WTC11 (cell line): ENCODE measurements around the gene CABP2. TPM values are rescaled to one million over a fixed set of nuclear protein-coding genes. Genes with fewer than 3 reads are reported as not detected.

Experiments used
- ATAC-seq: fragments of 200-7000 bp; cut with Tn5 transposase; 2 replicates; pipeline ENCODE4 v1.10.0; 2021; ENCODE audit warnings: mild to moderate bottlenecking, moderate library complexity
- CTCF ChIA-PET: fragments of 300-600 bp; sonication (Branson Sonifier 250); formaldehyde crosslinking; loops from one replicate; lab custom pipeline; 2021; ENCODE audit warnings: antibody characterized with exemption; lab: Charles Lee
- POLR2A ChIA-PET: fragments of 350-600 bp; sonication (Branson Sonifier 250); formaldehyde crosslinking; loops from one replicate; lab custom pipeline; 2021; ENCODE audit warnings: antibody characterized with exemption; lab: Charles Lee
- DNase-seq: peaks from one replicate; pipeline ENCODE4 v3.0.0; 2021; ENCODE audit warnings: low spot score
- H3K27ac Mint-ChIP-seq: 2 replicates; pipeline ENCODE4 v1.8.0; 2021; ENCODE audit warnings: mixed read lengths
- H3K27me3 Mint-ChIP-seq: 2 replicates; pipeline ENCODE4 v1.8.0; 2021; ENCODE audit warnings: low read depth, mild to moderate bottlenecking, moderate library complexity, mixed read lengths
- H3K36me3 Mint-ChIP-seq: 2 replicates; pipeline ENCODE4 v1.8.0; 2021; ENCODE audit warnings: mixed read lengths
- H3K4me1 Mint-ChIP-seq: 2 replicates; pipeline ENCODE4 v1.8.0; 2022; ENCODE audit warnings: mixed read lengths
- H3K4me3 Mint-ChIP-seq: 2 replicates; pipeline ENCODE4 v1.8.0; 2021; ENCODE audit warnings: mild to moderate bottlenecking, moderate library complexity, mixed read lengths
- H3K9me3 Mint-ChIP-seq: 2 replicates; pipeline ENCODE4 v1.8.0; 2021; ENCODE audit warnings: mixed read lengths
- ATF1 ChIP-seq: sonication (generic); formaldehyde crosslinking; IDR thresholded peaks from 2 replicates; pipeline ENCODE4 v1.8.1; 2023; ENCODE audit warnings: mild to moderate bottlenecking, moderate library complexity, missing genetic modification reagents
- CBFB ChIP-seq: sonication (generic); formaldehyde crosslinking; IDR thresholded peaks from 2 replicates; pipeline ENCODE4 v1.8.1; 2022; ENCODE audit warnings: mild to moderate bottlenecking, low read depth, missing genetic modification reagents
- CREM ChIP-seq: sonication (generic); formaldehyde crosslinking; IDR thresholded peaks from 2 replicates; pipeline ENCODE4 v1.8.1; 2022; ENCODE audit warnings: mild to moderate bottlenecking, missing genetic modification reagents, moderate library complexity
- ELF4 ChIP-seq: sonication (generic); formaldehyde crosslinking; IDR thresholded peaks from 2 replicates; pipeline ENCODE4 v1.8.1; 2022; ENCODE audit warnings: low read depth, mild to moderate bottlenecking, moderate library complexity, missing genetic modification reagents
- FOXK1 ChIP-seq: sonication (generic); formaldehyde crosslinking; IDR thresholded peaks from 2 replicates; pipeline ENCODE4 v1.8.0; 2022; ENCODE audit warnings: mild to moderate bottlenecking, moderate library complexity, missing genetic modification reagents
- GABPB1 ChIP-seq: sonication (generic); formaldehyde crosslinking; IDR thresholded peaks from 2 replicates; pipeline ENCODE4 v1.8.1; 2023; ENCODE audit warnings: mild to moderate bottlenecking, missing genetic modification reagents
- NFYB ChIP-seq: sonication (generic); formaldehyde crosslinking; conservative IDR thresholded peaks from 2 replicates; pipeline ENCODE4 v1.8.0; 2022; ENCODE audit warnings: low read depth, missing genetic modification reagents
- NR2C2 ChIP-seq: sonication (generic); formaldehyde crosslinking; IDR thresholded peaks from 2 replicates; pipeline ENCODE4 v1.8.0; 2022; ENCODE audit warnings: mild to moderate bottlenecking, missing genetic modification reagents
- TEAD4 ChIP-seq: sonication (generic); formaldehyde crosslinking; IDR thresholded peaks from 2 replicates; pipeline ENCODE4 v1.8.0; 2022; ENCODE audit warnings: mild to moderate bottlenecking, missing genetic modification reagents
- ZNF121 ChIP-seq: sonication (generic); formaldehyde crosslinking; IDR thresholded peaks from 2 replicates; pipeline ENCODE4 v1.8.0; 2023; ENCODE audit warnings: missing genetic modification reagents
- ZNF317 ChIP-seq: sonication (generic); formaldehyde crosslinking; IDR thresholded peaks from 2 replicates; pipeline ENCODE4 v1.8.1; 2023; ENCODE audit warnings: low read depth, mild to moderate bottlenecking, moderate library complexity, missing genetic modification reagents, borderline replicate concordance
- ZNF396 ChIP-seq: fragments of 250-450 bp; sonication (Bioruptor Pico); IDR thresholded peaks from 2 replicates; pipeline ENCODE4 v1.8.0; 2021; ENCODE audit warnings: mild to moderate bottlenecking, moderate library complexity, borderline replicate concordance
- ZNF671 ChIP-seq: fragments of 250-450 bp; sonication (Bioruptor Pico); IDR thresholded peaks from 2 replicates; pipeline ENCODE4 v1.8.0; 2021; ENCODE audit warnings: mild to moderate bottlenecking
- total RNA-seq: library from RNA; stranded (reverse); gene quantifications from 3 replicates; pipeline ENCODE4 v1.2.3, GENCODE V29; 2021
- TF ChIP-seq, protein P1 (sequence below): sonication (generic); formaldehyde crosslinking; IDR thresholded peaks from 2 replicates; pipeline ENCODE4 v1.8.1; 2023; ENCODE audit warnings: mild to moderate bottlenecking, moderate library complexity, missing genetic modification reagents
- TF ChIP-seq, protein P2 (sequence below): sonication (generic); formaldehyde crosslinking; IDR thresholded peaks from 2 replicates; pipeline ENCODE4 v1.8.0; 2022; ENCODE audit warnings: mild to moderate bottlenecking, missing genetic modification reagents
- TF ChIP-seq, protein P3 (sequence below): sonication (generic); formaldehyde crosslinking; IDR thresholded peaks from 2 replicates; pipeline ENCODE4 v1.8.0; 2022; ENCODE audit warnings: mild to moderate bottlenecking, missing genetic modification reagents
- TF ChIP-seq, protein P4 (sequence below): sonication (generic); formaldehyde crosslinking; IDR thresholded peaks from 2 replicates; pipeline ENCODE4 v1.8.1; 2022; ENCODE audit warnings: missing genetic modification reagents, borderline replicate concordance
- TF ChIP-seq, protein P5 (sequence below): sonication (generic); formaldehyde crosslinking; IDR thresholded peaks from 2 replicates; pipeline ENCODE4 v1.8.1; 2022; ENCODE audit warnings: mild to moderate bottlenecking, missing genetic modification reagents, moderate library complexity, borderline replicate concordance

The CABP2 gene
- total RNA-seq, 1 experiment from 2014 or later = not detected

DNA sequence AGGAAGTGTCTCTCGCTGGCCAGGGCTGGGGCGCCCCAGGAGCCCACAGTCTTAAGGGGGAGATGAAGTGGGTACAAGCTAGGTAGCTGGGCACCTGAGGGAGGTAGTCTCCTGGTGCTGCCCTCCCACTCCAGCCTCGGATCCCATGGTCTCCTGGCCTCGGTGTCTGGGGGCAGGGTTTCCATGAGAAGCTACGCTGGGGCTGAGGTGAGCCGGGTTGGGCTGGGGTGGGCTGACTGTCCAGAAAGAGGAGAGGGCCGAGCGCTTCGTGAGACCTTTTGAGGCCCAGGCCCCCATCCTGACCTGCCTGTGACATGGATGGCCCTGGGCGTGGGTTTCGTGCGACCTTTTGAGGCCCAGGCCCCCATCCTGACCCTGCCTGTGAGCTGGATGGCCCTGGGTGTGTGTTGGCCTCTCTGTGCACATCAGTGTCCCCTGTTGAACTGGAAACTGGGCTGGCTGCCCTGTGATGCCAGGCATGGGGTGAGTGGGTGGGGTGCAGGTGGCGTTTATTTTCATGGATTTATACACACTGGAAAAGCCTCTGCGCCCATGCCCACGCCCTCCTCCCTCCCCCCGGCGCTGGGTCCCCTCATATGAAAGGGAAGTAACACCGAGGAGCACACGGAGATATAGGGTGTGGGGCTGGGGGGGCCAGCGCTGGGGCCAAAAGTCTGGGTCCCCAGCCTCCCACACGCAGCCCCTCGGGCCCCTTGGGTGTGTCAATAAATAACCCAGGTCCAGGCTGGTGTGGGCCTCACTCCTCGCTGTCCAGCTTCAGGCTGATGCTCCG is 31.8 kb downstream of the CABP2 start (continued):
- TF ChIP-seq, protein P1, sequence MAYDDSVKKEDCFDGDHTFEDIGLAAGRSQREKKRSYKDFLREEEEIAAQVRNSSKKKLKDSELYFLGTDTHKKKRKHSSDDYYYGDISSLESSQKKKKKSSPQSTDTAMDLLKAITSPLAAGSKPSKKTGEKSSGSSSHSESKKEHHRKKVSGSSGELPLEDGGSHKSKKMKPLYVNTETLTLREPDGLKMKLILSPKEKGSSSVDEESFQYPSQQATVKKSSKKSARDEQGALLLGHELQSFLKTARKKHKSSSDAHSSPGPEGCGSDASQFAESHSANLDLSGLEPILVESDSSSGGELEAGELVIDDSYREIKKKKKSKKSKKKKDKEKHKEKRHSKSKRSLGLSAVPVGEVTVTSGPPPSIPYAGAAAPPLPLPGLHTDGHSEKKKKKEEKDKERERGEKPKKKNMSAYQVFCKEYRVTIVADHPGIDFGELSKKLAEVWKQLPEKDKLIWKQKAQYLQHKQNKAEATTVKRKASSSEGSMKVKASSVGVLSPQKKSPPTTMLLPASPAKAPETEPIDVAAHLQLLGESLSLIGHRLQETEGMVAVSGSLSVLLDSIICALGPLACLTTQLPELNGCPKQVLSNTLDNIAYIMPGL (CRISPR knock-in tag) = no peak
- TF ChIP-seq, protein P2, sequence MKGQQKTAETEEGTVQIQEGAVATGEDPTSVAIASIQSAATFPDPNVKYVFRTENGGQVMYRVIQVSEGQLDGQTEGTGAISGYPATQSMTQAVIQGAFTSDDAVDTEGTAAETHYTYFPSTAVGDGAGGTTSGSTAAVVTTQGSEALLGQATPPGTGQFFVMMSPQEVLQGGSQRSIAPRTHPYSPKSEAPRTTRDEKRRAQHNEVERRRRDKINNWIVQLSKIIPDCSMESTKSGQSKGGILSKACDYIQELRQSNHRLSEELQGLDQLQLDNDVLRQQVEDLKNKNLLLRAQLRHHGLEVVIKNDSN (CRISPR knock-in tag) = no peak
- no peak for TF ChIP-seq ELF4
- TF ChIP-seq, all 79 proteins: peak for 0

DNA sequence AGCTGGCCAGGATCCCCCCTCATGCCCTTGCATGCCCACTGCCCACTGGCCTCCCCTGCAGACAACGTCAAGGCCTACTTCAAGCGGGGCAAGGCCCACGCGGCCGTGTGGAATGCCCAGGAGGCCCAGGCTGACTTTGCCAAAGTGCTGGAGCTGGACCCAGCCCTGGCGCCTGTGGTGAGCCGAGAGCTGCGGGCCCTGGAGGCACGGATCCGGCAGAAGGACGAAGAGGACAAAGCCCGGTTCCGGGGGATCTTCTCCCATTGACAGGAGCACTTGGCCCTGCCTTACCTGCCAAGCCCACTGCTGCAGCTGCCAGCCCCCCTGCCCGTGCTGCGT is 32.5 kb downstream of the CABP2 start:
- peaks cover 10% of the 10 kb centered on the region; the same call in 1 of the 2 replicates for H3K36me3 Mint-ChIP-seq
- H3K27me3 Mint-ChIP-seq = no peaks in the 10 kb centered on the region; the same call in 1 of the 2 replicates
- TF ChIP-seq NFYB (CRISPR knock-in tag) (no peak), ZNF396 (CRISPR knock-in tag) (no peak), CREM (CRISPR knock-in tag) (no peak), FOXK1 (CRISPR knock-in tag) (no peak), ZNF671 (CRISPR knock-in tag) (no peak), NR2C2 (CRISPR knock-in tag) (no peak), CBFB (CRISPR knock-in tag) (no peak), ZNF121 (no peak), GABPB1 (CRISPR knock-in tag) (no peak), ZNF317 (no peak), ATF1 (CRISPR knock-in tag) (no peak), TEAD4 (CRISPR knock-in tag) (no peak)
- TF ChIP-seq, protein P3, sequence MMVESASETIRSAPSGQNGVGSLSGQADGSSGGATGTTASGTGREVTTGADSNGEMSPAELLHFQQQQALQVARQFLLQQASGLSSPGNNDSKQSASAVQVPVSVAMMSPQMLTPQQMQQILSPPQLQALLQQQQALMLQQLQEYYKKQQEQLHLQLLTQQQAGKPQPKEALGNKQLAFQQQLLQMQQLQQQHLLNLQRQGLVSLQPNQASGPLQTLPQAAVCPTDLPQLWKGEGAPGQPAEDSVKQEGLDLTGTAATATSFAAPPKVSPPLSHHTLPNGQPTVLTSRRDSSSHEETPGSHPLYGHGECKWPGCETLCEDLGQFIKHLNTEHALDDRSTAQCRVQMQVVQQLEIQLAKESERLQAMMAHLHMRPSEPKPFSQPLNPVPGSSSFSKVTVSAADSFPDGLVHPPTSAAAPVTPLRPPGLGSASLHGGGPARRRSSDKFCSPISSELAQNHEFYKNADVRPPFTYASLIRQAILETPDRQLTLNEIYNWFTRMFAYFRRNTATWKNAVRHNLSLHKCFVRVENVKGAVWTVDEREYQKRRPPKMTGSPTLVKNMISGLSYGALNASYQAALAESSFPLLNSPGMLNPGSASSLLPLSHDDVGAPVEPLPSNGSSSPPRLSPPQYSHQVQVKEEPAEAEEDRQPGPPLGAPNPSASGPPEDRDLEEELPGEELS = no peak
- TF ChIP-seq, protein P1 (CRISPR knock-in tag) = no peak
- TF ChIP-seq, protein P4, sequence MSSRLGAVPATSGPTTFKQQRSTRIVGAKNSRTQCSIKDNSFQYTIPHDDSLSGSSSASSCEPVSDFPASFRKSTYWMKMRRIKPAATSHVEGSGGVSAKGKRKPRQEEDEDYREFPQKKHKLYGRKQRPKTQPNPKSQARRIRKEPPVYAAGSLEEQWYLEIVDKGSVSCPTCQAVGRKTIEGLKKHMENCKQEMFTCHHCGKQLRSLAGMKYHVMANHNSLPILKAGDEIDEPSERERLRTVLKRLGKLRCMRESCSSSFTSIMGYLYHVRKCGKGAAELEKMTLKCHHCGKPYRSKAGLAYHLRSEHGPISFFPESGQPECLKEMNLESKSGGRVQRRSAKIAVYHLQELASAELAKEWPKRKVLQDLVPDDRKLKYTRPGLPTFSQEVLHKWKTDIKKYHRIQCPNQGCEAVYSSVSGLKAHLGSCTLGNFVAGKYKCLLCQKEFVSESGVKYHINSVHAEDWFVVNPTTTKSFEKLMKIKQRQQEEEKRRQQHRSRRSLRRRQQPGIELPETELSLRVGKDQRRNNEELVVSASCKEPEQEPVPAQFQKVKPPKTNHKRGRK (CRISPR knock-in tag) = no peak
- TF ChIP-seq, protein P5, sequence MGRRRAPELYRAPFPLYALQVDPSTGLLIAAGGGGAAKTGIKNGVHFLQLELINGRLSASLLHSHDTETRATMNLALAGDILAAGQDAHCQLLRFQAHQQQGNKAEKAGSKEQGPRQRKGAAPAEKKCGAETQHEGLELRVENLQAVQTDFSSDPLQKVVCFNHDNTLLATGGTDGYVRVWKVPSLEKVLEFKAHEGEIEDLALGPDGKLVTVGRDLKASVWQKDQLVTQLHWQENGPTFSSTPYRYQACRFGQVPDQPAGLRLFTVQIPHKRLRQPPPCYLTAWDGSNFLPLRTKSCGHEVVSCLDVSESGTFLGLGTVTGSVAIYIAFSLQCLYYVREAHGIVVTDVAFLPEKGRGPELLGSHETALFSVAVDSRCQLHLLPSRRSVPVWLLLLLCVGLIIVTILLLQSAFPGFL (CRISPR knock-in tag) = no peak
- peaks cover 6% of the 10 kb centered on the region for H3K4me1 Mint-ChIP-seq
- H3K4me3 Mint-ChIP-seq = no peak overlapping the region
- H3K27ac Mint-ChIP-seq = no peak overlapping the region
- ChIA-PET POLR2A (no interaction called here), CTCF (interaction anchor here (1.1 kb wide), 1 partner anchor 22 kb away, joined by 3 read pairs; no protein-coding TSS in a partner anchor)
- no peaks in the 10 kb centered on the region for H3K9me3 Mint-ChIP-seq
- DNase-seq = no peak
- ATAC-seq = no peak
